Measurements from ENCODE around the gene ATP2A3.
"Not testable (repeated sequence)": the region's sequence is repeated elsewhere in the genome, so short reads cannot be mapped to it uniquely, and the experiment has no call there.

Gene ATP2A3

GRCh38 chr17:3964203-3965117, at the start of gene ATP2A3:
Gene ATP2A3 (minus strand): TSS chr17:3964437. CDS start chr17:3964291, 146 bp downstream.
- DNase-seq = peak; percentile 46 to 70

GRCh38 chr17:4010754-4011153, 46.5 kb upstream of the ATP2A3 start:
- no peak for DNase-seq

GRCh38 chr17:4009186-4009785, 45.0 kb upstream of the ATP2A3 start:
- no peak for DNase-seq

- DNase-seq = no peak
These were observed 44.4 kb upstream of the ATP2A3 start for GRCh38 chr17:4008441-4009185.

GRCh38 chr17:4008082-4008435, 43.8 kb upstream of the ATP2A3 start:
- no peak for DNase-seq

- DNase-seq = no peak
These were observed 43.3 kb upstream of the ATP2A3 start for GRCh38 chr17:4007346-4008081.

GRCh38 chr17:4006745-4007211, 42.5 kb upstream of the ATP2A3 start:
- no peak for DNase-seq

GRCh38 chr17:4006165-4006589, 41.9 kb upstream of the ATP2A3 start:
- DNase-seq = no peak

- no peak for DNase-seq
These were observed 41.3 kb upstream of the ATP2A3 start for GRCh38 chr17:4005296-4006164.

- peak; percentile 34 to 64 for DNase-seq
These were observed 40.5 kb upstream of the ATP2A3 start for GRCh38 chr17:4004517-4005295.

GRCh38 chr17:4003501-4004421, 39.5 kb upstream of the ATP2A3 start:
- DNase-seq = no peak

- no peak for DNase-seq
These were observed 38.9 kb upstream of the ATP2A3 start for GRCh38 chr17:4003131-4003500.

GRCh38 chr17:4001048-4001590, 36.9 kb upstream of the ATP2A3 start:
- DNase-seq = no peak

GRCh38 chr17:3998436-3998835, 34.2 kb upstream of the ATP2A3 start:
- DNase-seq = no peak

GRCh38 chr17:3995067-3995466, 30.8 kb upstream of the ATP2A3 start:
- DNase-seq = no peak

- no peak for DNase-seq
These were observed 30.0 kb upstream of the ATP2A3 start for GRCh38 chr17:3994221-3994576.

- DNase-seq = no peak
These were observed 29.4 kb upstream of the ATP2A3 start for GRCh38 chr17:3993493-3994220.

GRCh38 chr17:3992370-3992769, 28.1 kb upstream of the ATP2A3 start:
- DNase-seq = no peak

GRCh38 chr17:3991699-3992098, 27.5 kb upstream of the ATP2A3 start:
- DNase-seq = not testable (repeated sequence)
